BLaER1 (cell line): ENCODE data around the gene MED31.

Source experiments
- H3K27ac ChIP-seq: shearing (Covaris generic); formaldehyde crosslinking; 2 replicates; pipeline ENCODE4 v1.8.1; 2022
- H3K27me3 ChIP-seq: shearing (Covaris generic); formaldehyde crosslinking; 2 replicates; pipeline ENCODE4 v1.8.1; 2022
- H3K36me3 ChIP-seq: shearing (Covaris generic); formaldehyde crosslinking; 2 replicates; pipeline ENCODE4 v1.8.1; 2022
- H3K4me1 ChIP-seq: shearing (Covaris generic); formaldehyde crosslinking; 2 replicates; pipeline ENCODE4 v1.8.1; 2022
- H3K4me2 ChIP-seq: shearing (Covaris generic); formaldehyde crosslinking; 2 replicates; pipeline ENCODE4 v1.8.1; 2022
- H3K4me3 ChIP-seq: shearing (Covaris generic); formaldehyde crosslinking; 2 replicates; pipeline ENCODE4 v1.8.1; 2022
- H3K9ac ChIP-seq: shearing (Covaris generic); formaldehyde crosslinking; 2 replicates; pipeline ENCODE4 v1.8.1; 2022
- H3K9me3 ChIP-seq: shearing (Covaris generic); formaldehyde crosslinking; 2 replicates; pipeline ENCODE4 v1.8.1; 2022
- H4K20me1 ChIP-seq: shearing (Covaris generic); formaldehyde crosslinking; 2 replicates; pipeline ENCODE4 v1.8.1; 2022
- Cebpa-rat ChIP-seq: shearing (Covaris generic); IDR thresholded peaks from 2 replicates; pipeline ENCODE4 v1.8.1; 2022

The MED31 gene

GRCh38 chr17:6677946-6678345 lies 26.5 kb upstream of the MED31 start:
- no peak overlapping the region for H3K4me3 ChIP-seq
- no peak overlapping the region for H3K27ac ChIP-seq
- H3K9ac ChIP-seq: no peak overlapping the region
- no peak for TF ChIP-seq Cebpa-rat
- no peaks in the 10 kb centered on the region for H3K36me3 ChIP-seq
- no peaks in the 10 kb centered on the region for H3K9me3 ChIP-seq
- peak overlapping the region; percentile 70 for H3K4me2 ChIP-seq
- peaks cover 44% of the 10 kb centered on the region for H4K20me1 ChIP-seq
- peaks cover 58% of the 10 kb centered on the region for H3K27me3 ChIP-seq
- H3K4me1 ChIP-seq: peaks cover 59% of the 10 kb centered on the region

- no peak overlapping the region for H3K27ac ChIP-seq
- H3K4me1 ChIP-seq: peaks cover 59% of the 10 kb centered on the region
- H4K20me1 ChIP-seq: peaks cover 44% of the 10 kb centered on the region
- H3K9me3 ChIP-seq: no peaks in the 10 kb centered on the region
- TF ChIP-seq Cebpa-rat: no peak
- H3K4me2 ChIP-seq: peak overlapping the region; percentile 70
- H3K4me3 ChIP-seq: no peak overlapping the region
- H3K27me3 ChIP-seq: peaks cover 58% of the 10 kb centered on the region
- no peak overlapping the region for H3K9ac ChIP-seq
- H3K36me3 ChIP-seq: no peaks in the 10 kb centered on the region
Observed at GRCh38 chr17:6677158-6677831, 25.9 kb upstream of the MED31 start.

GRCh38 chr17:6676802-6677157 lies 25.4 kb upstream of the MED31 start:
- peaks cover 44% of the 10 kb centered on the region for H4K20me1 ChIP-seq
- no peaks in the 10 kb centered on the region for H3K9me3 ChIP-seq
- peaks cover 56% of the 10 kb centered on the region for H3K27me3 ChIP-seq
- no peaks in the 10 kb centered on the region for H3K36me3 ChIP-seq
- no peak overlapping the region for H3K4me3 ChIP-seq
- H3K9ac ChIP-seq: no peak overlapping the region
- TF ChIP-seq Cebpa-rat: no peak
- H3K4me2 ChIP-seq: peak overlapping the region; percentile 70
- no peak overlapping the region for H3K27ac ChIP-seq
- H3K4me1 ChIP-seq: peaks cover 59% of the 10 kb centered on the region

- TF ChIP-seq Cebpa-rat: no peak
- Histone ChIP-seq H3K27ac (no peak overlapping the region), H3K36me3 (no peaks in the 10 kb centered on the region), H3K9me3 (no peaks in the 10 kb centered on the region), H3K4me2 (peak overlapping the region; percentile 39), H4K20me1 (peaks cover 44% of the 10 kb centered on the region), H3K9ac (no peak overlapping the region), H3K27me3 (peaks cover 51% of the 10 kb centered on the region), H3K4me3 (no peak overlapping the region), H3K4me1 (peaks cover 46% of the 10 kb centered on the region)
Observed at GRCh38 chr17:6675201-6675825, 23.9 kb upstream of the MED31 start.

DNA sequence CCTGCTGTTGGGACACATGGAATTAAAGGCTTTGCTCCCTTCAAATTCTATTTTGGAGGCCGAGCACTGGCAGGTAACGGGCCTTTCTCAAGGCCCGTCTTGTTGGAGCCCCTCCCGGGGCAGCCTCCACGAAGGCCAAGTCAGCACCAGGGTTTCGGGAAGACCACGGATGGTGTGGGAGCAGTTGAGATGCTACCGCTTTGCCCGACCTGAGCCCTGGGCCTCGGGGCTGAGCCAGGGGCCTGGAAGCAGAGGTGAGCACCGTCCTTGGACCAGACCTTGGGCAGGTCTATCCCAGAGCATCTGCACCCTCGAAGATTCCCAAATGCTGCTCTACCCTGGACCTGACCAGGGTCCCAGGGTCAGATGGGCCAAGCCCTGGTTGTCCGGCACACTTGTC lies 23.2 kb upstream of the MED31 start:
- no peak overlapping the region for H3K27ac ChIP-seq
- peaks cover 44% of the 10 kb centered on the region for H4K20me1 ChIP-seq
- H3K4me1 ChIP-seq: peaks cover 38% of the 10 kb centered on the region
- H3K9me3 ChIP-seq: no peaks in the 10 kb centered on the region
- H3K9ac ChIP-seq: no peak overlapping the region
- no peak overlapping the region for H3K4me3 ChIP-seq
- peaks cover 51% of the 10 kb centered on the region for H3K27me3 ChIP-seq
- no peak for TF ChIP-seq Cebpa-rat
- H3K36me3 ChIP-seq: no peaks in the 10 kb centered on the region
- no peak overlapping the region for H3K4me2 ChIP-seq

- Histone ChIP-seq H4K20me1 (peaks cover 26% of the 10 kb centered on the region), H3K4me1 (peaks cover 27% of the 10 kb centered on the region), H3K27me3 (peaks cover 20% of the 10 kb centered on the region), H3K27ac (no peak overlapping the region), H3K36me3 (no peaks in the 10 kb centered on the region), H3K4me2 (no peak overlapping the region), H3K9ac (no peak overlapping the region), H3K9me3 (no peaks in the 10 kb centered on the region), H3K4me3 (no peak overlapping the region)
- no peak for TF ChIP-seq Cebpa-rat
Observed at GRCh38 chr17:6671431-6671830, 20.0 kb upstream of the MED31 start.

GRCh38 chr17:6670999-6671398 lies 19.6 kb upstream of the MED31 start:
- Histone ChIP-seq H3K9ac (no peak overlapping the region), H3K27ac (no peak overlapping the region), H4K20me1 (peaks cover 22% of the 10 kb centered on the region; the same call in 1 of the 2 replicates), H3K36me3 (no peaks in the 10 kb centered on the region), H3K4me3 (no peak overlapping the region), H3K4me1 (peaks cover 30% of the 10 kb centered on the region), H3K4me2 (no peak overlapping the region), H3K9me3 (no peaks in the 10 kb centered on the region), H3K27me3 (peaks cover 16% of the 10 kb centered on the region)
- no peak for TF ChIP-seq Cebpa-rat

GRCh38 chr17:6670571-6670970 lies 19.2 kb upstream of the MED31 start:
- no peak for TF ChIP-seq Cebpa-rat
- Histone ChIP-seq H3K27me3 (peaks cover 11% of the 10 kb centered on the region), H3K27ac (no peak overlapping the region), H3K9ac (no peak overlapping the region), H4K20me1 (peaks cover 18% of the 10 kb centered on the region; the same call in 1 of the 2 replicates), H3K4me3 (no peak overlapping the region), H3K36me3 (no peaks in the 10 kb centered on the region), H3K4me1 (peaks cover 27% of the 10 kb centered on the region), H3K4me2 (no peak overlapping the region), H3K9me3 (no peaks in the 10 kb centered on the region)

DNA sequence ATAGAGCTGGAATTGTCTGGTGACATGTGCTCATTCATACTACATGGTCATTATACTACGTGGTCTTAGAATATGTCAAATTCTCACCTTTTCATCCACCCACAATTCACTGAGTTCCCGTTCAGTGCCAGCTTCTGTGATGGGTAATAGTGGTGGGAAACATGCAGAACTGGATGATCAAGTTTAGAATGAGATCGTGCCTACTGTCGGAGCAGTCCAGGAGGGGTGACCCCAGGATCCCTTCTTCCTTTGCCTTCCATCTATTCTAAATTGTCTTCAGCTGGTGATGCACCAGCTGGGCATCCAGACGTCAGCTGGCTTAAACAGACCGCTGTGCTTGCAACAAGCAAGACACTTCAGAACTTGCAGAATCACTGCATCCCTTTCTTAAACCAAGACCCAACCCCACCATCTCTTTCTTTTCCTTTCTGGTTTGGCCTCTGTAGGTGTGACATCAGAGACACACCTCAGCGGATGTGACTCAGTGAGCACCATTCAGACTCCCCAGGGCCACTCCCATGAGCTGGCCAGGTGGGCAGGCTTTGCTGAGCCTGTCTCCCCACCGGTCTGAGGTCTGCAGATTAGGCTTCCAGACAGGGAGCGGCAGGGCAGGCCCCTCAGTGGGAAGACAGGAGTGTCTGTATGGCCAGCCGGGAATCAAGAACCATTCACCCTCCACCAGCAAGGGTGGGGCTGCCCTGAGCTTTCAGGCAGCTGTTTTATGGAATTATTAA lies 18.2 kb upstream of the MED31 start:
- H3K4me2 ChIP-seq: no peak overlapping the region
- H3K36me3 ChIP-seq: no peaks in the 10 kb centered on the region
- no peak overlapping the region for H3K27ac ChIP-seq
- no peak for TF ChIP-seq Cebpa-rat
- H3K9me3 ChIP-seq: no peaks in the 10 kb centered on the region
- H3K9ac ChIP-seq: no peak overlapping the region
- H4K20me1 ChIP-seq: peaks cover 9% of the 10 kb centered on the region; the same call in 1 of the 2 replicates
- H3K4me3 ChIP-seq: no peak overlapping the region
- peaks cover 2% of the 10 kb centered on the region; the same call in 1 of the 2 replicates for H3K27me3 ChIP-seq
- peaks cover 25% of the 10 kb centered on the region for H3K4me1 ChIP-seq
